HG02840 (cell line): ENCODE measurements around the gene POLR2F.
"Not testable (repeated sequence)": the region's sequence is repeated elsewhere in the genome, so short reads cannot be mapped to it uniquely, and the experiment has no call there.

Source experiments
- ATAC-seq: cut with Tn5 transposase; IDR thresholded peaks from one replicate; pipeline ENCODE4 v1.9.1; 2021; ENCODE audit warnings: mild to moderate bottlenecking, moderate library complexity, moderate number of reproducible peaks; ENCODE audit not compliant: unreplicated experiment, low FRiP score

POLR2F gene

DNA sequence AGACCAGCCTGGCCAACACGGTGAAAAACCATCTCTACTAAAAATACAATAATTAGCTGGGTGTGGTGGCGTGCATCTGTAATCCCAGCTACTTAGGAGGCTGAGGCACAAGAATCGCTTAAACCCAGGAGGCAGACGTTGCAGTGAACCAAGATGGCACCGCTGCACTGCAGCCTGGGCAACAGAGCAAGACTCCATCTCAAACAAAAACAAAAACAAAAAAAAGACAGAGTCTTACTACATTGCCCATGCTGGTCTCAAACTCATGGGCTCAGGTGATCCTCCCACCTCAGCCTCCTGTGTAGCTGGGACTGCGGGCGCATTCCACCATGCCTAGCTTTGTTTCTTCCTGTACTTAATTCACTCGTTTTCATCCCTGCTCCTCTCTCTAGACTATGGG lies 22.5 kb downstream of the POLR2F start:
- ATAC-seq, result not testable (repeated sequence)

- ATAC-seq, result no peak
These were observed 23.0 kb downstream of the POLR2F start for GRCh38 chr22:37976547-37976946.

- no peak for ATAC-seq
These were observed 26.3 kb downstream of the POLR2F start for GRCh38 chr22:37979782-37980181.

DNA sequence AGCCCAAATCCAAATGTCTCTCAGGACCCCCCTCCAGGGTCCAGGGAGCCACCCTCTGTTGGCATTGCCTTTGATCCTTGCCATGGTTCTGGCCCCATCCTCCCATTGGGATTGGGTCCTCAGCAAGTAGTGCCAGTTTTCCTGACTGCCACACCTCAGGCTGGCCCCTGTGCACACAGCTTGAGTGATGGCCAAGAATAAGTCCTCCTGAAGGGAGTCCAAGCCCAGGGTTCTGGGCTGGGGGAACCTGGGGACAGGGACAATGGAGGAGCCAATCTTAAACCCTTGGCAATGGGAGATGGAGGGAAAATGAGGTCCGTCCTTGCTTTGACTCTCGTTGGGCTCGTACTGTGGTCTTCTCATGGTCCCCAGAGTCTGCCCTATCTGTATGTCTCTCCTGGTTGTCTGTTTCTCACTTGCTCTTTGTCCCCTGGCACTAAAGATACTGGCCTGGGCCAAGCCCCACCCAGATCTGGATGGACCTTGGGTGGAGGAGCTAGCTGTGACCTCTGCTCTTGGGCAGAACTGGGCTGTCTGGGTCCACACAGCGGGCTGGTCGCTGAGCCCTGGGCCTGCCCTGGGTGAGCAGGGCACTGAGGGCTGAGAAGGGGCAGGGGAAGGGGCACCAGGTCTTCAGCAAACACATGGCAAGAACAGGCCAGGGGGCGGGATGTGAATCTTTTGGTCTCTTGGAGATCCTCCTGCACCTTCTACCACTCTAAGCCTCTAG lies 27.9 kb downstream of the POLR2F start:
- ATAC-seq, result no peak

- no peak for ATAC-seq
These were observed 28.8 kb downstream of the POLR2F start for GRCh38 chr22:37982151-37982785.

GRCh38 chr22:37982938-37983859 lies 29.7 kb downstream of the POLR2F start:
- no peak for ATAC-seq

DNA sequence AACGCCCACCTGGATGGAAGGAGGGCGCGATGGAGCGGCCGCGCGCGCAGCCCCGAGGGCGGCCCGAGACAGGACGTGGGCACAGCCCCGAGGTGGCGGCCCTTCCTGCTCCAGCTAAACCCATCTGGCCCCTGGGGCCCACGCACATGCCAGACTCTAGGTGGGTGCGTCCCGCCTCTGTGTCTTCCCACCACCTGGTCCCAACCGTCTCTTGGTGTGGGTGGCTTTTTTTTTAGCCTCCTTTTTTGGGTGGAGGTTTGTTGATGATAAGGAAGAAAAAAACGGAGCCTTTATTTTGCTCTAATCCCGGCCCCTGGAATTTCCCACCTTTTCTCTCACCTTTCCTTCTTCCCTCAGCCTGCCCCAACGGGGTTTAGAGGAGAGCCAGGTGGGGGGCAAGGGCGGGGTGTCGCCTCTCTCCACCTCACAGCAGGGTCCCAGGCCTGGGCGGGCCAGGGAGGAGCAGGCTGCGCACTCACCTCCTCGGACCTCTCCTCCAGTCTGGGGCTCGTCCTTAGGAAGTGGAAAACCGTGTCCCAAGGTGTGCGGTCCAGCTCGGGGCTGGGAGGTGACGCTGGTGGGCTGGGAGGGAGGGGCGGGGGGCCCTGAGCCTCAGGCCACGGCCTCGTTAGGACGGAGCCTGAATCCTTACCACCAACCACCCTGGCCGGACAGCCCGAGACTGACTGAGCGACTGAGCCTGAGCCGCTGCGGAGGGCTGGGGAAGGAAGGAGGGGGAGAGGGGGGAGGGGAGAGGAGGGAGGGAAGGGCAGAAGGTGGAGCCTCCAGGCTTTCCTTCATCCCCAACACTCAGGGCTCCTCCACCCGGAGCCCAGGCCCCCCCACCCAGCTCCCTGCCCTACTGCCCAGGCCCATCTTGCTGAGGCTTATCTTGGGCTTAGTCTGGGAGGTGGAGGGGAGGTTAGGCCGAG lies 30.6 kb downstream of the POLR2F start, which contains the start of gene SOX10:
Gene SOX10 (minus strand): TSS at position 696 of the 932 bp plus-strand sequence. CDS start 771 bp downstream, outside the sequence.
- ATAC-seq, result no peak

GRCh38 chr22:37985050-37985585 lies 31.6 kb downstream of the POLR2F start:
- no peak for ATAC-seq

DNA sequence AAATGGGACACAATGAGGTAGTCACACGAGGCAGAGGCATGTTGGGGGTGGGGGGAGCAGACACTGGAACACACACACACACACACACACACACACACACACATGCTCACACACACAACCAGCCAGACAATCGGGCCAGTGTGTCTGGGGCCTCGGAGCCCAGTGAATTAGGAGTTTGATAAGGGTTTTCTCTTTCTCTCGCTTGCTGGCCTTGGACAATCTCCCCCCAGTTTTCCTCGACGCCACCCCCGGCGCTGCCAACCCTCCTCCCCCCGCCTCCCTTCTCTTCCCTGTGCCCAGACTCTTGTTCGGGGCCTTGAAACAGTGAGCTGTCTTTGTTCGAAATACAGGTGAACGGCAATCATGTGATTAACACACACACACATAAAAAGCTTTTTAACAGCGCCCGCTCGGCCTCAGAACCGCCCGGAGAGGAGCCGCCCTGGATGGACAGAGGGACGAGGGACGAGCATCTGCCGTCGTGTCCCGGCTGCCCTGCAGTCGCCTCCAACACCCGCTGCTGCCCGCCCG lies 32.3 kb downstream of the POLR2F start:
- no peak for ATAC-seq

GRCh38 chr22:37986371-37986770 lies 32.9 kb downstream of the POLR2F start:
- no peak for ATAC-seq

DNA sequence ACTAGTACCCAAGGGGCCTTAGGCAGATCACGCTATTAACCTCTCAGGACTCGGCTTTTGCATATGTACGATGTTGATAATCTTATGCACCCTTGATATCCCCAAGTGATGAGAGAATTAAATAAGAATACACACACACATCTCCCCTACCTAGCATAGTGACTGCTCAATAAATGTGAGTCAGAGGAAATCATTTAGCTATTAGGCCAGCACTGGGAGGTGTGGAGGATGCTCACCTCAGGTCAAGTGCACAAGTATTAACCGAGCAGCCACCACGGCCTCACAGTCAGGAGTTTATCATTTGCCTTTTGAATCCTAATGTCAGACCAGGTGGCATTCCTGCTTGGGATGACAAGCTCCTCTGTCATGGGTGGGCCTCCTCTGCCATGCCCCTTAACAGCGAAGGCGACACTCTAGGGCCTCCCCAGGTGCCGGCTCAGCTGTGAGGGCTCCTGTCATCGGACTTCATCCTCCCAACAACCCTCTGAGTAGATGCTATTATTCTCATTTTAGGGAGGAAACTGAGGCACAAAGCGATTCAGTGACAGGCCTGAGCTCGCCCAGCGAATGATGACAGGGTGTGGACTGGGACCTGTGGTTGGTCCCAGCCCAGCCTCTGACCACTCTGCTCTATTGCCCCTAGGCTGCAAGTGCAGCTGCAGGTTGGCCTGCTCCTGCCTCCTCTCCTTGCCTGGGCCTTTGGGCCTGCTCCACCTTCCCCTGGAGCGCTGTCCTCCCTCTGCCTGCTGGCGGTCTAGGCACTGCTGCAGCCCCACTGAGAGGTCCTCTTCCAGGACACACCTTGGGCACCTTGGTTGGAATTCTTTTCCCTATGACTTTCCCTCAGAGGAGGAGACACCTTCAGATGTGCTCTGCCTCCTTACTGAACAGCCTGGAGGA lies 35.9 kb downstream of the POLR2F start:
- no peak for ATAC-seq

DNA sequence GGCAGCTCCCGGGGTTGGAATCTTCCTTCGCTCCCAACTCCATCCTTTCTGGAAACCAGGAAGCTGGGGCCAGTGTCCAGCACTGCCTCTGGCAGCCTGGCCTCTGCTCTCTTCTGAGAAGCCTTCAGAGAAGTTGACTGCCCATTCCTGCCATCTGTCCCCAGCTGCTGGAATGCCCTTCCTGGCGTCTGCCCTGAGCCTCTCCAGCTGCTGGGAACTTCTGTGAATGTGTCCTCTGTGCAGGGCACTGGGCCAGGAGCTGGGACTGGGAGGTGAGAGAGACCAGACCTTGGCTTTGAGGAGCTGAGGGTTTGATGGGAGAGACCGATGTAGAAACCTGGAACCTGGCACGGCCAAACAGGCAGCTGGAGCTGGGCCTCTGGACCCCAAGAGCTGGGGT lies 36.8 kb downstream of the POLR2F start:
- no peak for ATAC-seq

GRCh38 chr22:37990862-37991261 lies 37.4 kb downstream of the POLR2F start:
- no peak for ATAC-seq

DNA sequence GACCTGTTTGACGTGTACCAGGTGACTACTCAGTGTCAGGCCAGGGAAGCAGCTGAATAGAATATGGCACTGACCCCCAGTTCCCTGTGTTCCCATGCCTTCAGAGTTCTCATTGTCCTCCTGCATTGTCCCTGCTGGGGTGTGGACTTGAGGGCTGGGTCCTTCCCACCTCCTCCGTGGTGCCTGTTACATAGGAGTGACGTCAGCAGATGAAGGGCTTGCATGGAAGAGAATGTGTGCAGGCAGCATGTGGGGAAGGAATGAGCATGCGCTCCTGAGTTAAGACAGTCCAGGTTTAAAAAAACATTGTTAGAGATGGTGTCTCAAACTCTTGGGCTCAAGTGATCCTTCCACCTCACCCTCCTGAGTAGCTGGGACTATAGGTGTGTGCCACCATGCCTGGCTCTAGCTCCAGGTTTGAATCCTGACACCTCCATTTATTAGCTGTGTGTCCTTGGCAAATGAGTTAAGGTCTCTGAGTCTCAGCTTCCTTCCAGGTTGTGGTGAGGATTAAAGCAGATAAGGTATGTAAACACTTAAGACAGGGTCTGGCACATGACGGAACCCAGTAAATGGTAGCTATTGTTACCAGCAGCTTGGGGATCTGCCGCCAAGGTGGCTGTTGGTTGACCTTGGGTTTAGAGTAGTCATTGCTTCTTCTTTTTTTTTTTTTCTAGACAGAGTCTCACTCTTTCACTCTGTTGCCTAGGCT lies 38.4 kb downstream of the POLR2F start:
- ATAC-seq, result no peak

DNA sequence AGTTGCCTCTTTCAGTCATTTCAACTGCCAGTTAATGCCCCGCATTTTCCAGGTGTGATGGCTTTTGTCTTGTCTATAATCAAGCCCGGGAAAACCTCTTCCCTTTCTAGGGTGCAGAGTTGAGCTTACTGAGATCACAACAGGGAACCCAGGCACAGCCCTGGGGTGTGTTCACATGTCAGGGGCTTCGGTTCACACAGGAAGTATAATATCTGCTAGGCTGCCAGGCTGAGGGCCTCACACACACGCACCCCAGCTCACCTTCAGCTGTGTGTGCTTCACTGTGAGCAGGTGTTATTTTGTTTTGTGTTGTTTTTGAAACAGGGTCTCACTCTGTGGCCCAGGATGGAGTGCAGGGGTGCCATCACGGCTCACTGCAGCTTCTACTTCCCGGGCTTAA lies 40.5 kb downstream of the POLR2F start:
- no peak for ATAC-seq

- ATAC-seq, result no peak
These were observed 41.5 kb downstream of the POLR2F start for GRCh38 chr22:37994982-37995381.

GRCh38 chr22:37995460-37995859 lies 42.0 kb downstream of the POLR2F start:
- ATAC-seq, result no peak

GRCh38 chr22:37996079-37996478 lies 42.6 kb downstream of the POLR2F start:
- ATAC-seq, result no peak
